ENCODE data around the gene GEMIN7.
"Not testable (repeated sequence)": the region's sequence is repeated elsewhere in the genome, so short reads cannot be mapped to it uniquely, and the experiment has no call there.

Gene GEMIN7

DNA sequence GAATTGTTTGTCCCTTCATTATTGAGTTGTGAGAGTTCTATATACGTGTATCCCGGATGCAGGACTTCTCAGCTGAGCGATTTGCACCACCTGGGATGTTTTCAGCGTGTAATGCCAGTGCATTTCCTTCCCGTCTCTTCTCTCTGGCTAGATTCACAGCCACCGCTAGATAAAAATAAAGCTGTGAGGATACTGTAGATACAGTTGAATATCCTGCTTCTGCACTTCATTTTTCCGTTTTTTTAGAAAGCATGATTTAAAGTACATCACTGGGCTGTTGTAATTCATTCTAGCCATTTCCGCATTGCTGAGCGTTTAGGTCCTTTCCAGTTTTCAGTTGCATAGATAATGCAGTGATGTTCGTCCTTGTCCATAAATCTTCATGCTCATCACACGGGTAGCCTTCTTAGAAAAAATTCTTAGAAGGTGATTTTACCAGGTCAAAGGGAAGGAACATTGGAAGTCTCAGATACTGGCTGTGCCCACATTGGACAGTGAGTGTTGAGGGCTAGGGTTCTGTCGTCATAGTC, 28.6 kb downstream of the GEMIN7 start:
- DNase-seq = no peak

DNA sequence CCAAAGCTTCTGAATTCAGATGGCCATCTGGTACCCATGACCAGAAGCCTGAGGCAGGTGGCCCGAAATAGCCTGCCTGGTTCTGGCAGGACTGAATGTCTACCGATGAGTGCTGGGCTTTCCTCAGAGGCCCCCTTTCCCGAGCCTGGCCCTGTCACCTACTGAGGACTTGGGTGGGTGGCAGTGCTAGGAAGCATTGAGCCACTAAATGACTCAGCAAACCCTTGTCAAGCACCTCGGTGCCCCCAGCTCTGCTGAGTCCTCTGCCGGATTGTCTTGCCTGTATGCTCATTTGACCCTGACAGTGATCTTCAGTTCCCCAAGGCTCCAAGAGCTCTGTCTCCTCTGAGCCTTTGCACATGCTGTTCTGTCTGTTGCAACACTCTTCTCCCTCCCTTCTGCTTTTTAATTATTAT, 31.8 kb downstream of the GEMIN7 start:
- DNase-seq = no peak

DNA sequence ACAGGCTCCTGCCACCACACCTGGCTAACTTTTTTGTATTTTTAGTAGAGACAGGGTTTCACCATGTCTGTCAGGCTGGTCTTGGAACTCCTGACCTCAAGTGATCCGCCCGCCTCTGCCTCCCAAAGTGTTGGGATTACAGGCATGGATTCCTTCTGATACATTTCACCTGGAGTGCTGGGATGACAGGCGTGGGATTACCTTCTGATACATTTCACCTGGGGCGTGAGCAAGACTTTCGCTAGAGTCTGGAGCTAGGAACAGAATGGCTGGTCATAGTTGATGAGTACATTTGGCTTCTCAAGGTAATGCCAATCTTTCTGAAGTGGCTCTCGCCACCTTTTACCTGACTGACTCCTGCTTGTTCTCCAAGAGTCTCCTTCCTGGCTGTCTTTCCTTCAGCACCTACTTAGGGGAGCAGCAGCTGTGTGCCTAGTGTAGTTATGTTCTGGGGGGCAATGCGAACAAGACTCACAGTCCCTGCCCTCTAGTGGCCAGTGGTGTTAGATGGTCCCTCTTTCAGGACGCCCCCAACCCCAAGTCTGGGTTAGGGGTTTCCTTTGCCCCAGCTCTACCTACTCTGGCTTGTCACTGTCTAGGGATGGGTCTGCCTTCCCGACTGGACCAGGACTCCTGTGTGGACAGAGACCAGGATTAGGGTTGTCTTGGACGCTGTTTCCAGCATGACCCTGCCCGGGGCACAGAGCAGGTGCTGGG, 33.2 kb downstream of the GEMIN7 start:
- no peak for DNase-seq

DNA sequence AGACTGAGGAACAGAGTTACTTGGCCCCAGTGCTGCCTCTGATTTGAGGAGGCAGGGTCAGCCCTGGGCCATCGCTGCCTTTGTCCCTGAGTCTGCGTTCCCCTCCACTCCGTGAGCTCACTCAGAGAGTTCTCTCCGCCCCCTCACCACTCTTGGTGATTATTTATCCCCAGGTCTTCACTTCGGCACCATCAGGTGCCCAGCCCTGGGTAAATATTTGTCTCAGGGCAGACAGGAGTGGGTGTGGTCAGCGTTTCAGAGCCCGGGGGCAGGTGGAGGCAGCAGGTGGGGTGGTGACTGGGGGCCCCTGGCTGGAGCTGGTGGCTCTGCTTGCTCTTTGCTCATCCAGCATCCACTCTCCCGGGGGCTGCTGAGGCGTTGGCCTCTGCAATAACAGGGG, 34.6 kb downstream of the GEMIN7 start:
- no peak for DNase-seq

DNA sequence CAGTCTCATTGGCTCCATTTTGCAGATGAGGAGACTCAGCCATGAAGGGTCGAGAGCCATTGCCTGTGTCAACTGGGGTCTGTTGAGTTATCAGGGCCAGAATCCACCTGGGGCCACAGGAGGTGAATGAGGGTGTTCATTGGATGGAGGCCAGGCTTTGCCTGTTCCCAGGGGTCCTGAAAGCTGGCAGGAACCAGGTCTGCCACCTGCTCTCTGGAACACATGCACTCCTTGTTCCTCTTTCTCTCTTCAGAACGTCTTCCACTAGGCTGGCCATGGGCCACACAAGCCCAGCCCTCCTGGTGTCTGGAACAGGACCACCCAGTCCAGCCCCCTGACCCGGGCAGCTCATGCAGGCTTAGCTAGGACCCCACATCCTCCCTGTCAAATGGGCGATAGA, 35.1 kb downstream of the GEMIN7 start:
- no peak for DNase-seq

DNA sequence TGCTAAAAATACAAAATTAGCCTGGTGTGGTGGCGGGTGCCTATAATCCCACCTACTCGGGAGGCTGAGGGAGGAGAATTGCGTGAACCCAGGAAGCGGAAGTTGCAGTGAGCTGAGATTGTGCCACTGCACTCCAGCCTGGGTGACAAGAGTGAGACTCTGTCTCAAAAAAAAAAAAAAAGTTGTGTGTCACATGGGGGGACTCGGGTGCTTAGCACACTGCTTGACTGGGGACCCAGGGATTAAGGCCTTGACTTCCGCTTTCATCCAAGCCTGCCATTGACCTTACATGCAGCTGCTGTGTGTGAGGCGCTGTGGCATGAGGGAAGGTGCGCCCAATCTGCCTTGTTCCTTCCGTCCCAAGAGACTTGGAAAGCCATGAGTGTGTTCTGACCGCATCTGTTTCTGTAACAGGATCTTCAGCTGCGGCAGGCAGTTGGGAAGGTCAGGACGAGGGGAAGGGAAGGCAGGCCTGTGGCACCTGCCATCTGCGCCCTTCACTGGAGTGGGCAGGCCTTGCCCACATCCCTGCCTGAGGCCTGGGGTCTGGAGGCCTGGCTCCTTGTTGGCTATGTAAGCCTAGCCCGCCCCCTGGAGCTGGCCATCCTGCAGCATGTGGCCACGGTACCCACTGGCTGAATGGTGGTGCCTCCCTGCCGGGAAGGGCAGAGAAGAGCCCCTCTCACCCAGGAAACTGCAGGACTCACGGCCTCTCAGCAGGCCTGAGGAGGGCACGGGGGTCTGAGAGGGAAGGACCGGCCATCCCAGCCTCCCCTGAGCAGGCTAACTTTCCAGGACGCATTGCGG, 37.0 kb downstream of the GEMIN7 start:
- DNase-seq = no peak

DNA sequence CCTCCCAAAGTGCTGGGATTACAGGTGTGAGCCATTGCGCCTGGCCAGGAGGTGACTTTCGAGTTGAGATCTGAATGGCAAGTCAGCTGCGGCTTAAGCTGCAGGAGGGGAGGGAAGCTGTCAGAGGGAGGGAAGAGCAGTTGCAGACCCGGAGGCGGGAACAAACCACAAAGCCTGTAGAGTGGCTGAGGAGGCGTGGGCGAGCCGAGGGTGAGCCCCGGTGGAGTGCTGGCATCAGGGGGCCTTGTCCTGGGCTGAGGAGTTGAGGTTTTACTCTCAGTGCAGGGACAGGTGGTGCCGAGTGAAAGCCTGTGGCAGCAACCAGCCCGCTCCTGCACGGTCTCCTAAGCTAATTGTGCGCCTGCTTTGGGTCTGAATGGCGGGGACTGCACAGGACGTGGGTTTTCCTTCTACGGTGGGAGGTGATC, 38.1 kb downstream of the GEMIN7 start:
- peak; percentile 15 for DNase-seq

DNA sequence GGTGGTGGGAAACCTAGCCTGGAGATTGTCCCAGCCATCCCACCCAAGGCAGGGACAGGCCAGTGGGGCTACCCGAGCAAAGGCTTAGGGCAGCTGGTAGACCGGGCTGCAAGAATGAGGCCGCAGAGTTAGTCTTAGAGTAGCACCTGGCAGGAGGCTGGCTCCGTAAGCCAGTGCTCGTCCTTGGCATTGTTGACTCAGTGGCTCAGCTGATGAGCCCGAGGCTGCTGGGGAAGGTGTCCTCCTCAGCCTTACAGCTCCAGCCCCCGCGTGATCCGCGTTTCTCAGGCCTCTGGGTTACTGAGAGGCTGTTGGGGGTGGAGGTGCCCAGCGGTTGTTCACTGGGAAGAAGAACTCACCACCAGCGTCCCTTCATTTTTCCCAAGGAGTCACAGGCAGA, 38.6 kb downstream of the GEMIN7 start:
- no peak for DNase-seq

DNA sequence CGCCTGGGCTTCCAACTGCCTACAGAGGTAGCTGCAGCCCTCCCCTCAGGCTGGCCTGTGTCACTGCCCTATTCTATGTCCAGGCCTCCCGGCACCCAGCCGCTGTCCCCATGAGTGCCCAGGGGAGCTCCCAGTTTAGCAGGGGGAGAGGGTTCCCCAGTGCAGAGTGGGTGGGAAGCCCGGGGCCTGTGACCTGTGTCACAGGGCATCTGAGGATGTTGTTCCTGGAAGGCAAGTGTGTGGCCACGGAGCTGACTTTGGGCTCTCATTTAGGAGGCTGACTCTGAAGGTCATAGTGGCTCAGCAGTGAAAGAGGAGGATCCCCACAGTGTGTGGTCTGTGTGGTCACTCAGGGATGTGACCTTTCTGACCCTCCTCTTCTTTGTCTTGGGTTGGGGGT, 39.0 kb downstream of the GEMIN7 start:
- no peak for DNase-seq

DNA sequence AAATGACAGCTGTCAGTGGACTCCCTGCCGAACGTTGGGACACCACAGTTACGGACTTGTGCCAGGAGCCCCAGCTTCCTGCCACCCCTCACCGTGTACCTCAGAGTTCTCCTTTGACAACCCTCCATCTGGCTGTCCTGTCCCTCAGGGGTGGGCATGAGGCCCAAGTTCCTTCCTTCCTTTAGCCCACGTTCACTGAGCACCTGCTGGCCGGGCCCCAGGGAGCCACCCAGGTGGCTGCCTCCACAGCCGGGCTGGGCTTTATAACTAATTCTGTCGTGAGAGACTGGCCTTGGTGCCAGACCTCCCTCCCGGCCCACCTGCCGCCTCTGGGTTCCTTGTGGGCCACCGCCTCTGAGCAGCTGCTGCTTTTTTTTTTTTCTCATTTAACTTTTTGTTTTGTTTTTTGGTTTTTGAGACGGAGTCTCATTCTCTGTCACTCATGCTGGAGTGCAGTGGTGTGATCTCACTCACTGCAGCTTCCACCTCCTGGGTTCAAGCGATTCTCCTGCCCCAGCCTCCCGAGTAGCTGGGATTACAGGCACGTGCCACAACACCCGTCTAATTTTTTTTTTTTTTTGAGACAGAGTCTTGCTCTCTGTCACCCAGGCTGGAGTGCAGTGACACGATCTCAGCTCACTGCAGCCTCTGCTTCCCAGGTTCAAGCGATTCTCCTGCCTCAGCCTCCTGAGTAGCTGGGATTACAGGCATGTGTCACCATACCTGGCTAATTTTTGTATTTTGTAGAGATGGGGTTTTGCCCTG, 39.7 kb downstream of the GEMIN7 start:
- DNase-seq = not testable (repeated sequence)

DNA sequence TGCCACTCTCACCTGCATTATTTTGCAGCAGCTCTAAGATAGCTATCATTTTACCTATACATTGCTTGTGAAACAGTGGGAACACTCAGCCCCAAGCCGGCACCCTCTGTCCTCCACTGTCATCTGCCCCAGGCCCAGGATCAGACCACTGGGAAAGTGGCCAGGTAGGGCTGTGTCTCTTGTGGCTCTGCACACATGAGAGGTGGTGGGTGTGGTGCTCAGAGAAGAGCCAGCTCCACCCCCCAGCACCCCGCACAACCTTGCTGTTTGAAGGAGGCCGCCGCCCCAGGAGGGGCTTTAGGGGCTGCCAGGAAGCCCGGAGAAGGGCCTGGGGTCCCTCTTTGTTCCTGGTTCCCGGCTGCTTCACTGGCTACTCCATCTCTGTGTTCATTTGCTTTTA, 40.5 kb downstream of the GEMIN7 start:
- DNase-seq = no peak

DNA sequence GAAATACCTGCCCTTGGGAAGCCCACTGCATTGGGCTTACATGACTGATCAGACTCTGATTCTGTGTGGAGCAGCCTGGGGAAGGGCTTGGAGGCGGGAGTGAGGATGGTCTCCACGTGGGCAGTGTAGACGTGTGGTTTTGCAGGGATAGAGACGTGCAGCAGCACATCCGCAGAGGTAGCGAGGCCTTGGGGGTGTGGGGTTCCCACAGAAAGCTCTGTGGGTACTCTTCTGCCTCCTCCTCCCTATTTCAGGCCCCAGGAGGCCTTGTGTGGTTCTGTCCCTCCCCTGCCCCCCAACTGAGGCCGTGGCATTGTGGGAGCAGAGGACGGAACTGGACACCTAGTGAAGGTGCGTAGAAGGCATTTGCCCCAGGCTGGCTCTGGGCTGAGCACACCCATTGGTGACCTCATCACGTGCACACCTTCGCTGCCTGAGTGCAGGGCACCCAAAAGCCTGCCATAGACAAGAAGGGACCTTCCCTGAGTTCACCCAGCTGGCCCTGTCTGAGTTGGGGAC, 42.8 kb downstream of the GEMIN7 start:
- DNase-seq = no peak

DNA sequence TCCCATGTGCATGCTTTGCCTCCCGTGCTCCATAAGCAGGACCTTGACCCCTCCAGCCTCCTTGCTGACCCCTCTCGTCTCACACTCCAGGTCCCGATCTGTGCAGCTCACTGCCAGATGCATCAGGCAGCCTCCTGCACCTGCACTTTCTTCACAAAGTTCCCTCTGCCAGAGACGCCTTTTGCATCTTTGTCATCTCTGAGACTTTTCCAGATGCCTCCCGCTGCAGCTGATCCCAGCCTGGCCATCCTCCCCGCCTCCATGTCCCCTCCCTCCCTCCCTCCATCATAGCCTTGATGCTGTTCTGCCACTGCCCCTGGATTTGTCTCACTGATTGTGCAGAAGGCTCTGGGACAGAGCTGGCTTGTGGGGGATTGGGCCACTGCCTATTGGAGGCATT, 43.8 kb downstream of the GEMIN7 start:
- no peak for DNase-seq

DNA sequence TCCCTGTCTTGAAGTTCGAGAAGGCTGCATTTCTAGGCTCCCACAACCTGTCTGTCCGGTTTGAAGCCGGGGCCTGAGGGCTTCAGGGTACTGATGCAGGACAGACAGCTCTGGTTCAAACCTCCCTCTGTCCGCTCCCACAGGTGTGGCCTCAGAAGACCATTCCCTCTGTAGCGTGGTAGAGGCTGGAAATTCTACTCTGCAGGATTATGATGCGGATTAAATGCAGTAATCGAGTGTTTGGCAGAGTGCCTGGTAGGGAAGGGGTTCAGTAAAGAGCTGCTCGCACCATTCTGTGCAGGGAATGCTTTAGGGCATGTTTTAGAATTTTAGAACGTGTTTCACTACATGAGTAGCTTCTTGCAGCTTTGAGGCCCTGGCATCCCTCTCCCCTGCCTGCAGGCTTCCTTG, 44.4 kb downstream of the GEMIN7 start:
- no peak for DNase-seq

DNA sequence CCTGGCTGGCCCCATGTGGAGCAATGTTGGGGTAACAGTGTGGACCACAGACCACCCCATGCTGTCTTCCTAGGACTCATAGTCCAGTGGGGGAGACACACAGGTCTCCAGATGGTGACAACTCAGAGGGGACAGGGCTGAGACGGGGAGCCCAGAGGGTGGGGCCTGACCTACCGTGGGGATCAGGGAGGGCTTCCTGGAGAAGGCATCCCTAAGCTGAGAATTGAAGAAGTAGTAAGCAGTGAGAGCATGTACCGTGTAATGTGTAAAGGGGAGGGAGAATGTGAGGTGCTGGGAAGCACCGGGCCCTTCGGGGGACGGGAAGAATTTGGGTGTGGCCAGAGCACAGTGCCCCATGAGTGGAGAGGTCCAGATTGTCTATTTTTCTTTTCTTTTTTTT, 45.0 kb downstream of the GEMIN7 start:
- no peak for DNase-seq

DNA sequence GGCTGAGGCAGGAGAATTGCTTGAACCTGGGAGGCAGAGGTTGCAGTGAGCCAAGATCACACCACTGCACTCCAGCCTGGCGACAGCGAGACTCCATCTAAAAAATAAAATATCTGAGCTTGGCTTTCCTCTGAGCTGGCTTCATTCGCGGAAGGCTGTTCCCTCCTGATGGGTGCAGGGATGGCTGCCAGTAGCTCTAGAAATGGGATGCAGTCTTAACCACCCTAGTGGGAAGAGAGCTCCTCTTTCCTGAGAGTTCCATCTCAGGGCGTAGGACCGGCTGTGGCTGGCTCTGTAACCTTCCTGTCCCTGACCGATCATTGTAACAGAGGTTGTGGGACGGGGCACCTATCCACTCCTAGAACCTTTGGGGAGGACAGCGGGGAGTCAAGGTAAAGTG, 46.3 kb downstream of the GEMIN7 start:
- no peak for DNase-seq

DNA sequence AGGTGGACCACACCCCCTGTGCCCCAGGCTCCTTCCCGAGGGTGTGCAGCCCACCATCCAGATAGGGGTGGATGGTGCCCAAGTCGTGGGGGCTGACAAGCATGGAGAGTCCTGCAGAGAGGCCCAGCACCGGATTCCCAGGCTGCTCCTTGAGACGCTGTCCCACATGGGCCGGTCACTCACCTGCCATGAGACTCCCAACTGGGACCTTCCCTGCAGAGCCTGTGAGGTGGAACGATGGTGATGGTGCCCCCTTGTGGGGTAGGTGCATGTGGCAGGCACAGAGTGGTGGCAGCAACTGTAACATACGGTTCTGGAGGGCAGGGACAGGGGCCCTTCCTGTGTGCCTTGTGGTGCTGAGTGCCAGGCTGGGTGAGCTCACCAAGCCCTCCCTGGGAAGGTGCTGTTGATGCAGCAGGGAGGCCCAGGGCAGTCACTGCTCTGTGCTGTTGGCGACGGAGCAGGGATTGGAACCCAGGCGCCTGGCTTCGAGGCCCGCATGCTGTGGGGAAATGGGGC, 47.0 kb downstream of the GEMIN7 start:
- peak; percentile 37 for DNase-seq

DNA sequence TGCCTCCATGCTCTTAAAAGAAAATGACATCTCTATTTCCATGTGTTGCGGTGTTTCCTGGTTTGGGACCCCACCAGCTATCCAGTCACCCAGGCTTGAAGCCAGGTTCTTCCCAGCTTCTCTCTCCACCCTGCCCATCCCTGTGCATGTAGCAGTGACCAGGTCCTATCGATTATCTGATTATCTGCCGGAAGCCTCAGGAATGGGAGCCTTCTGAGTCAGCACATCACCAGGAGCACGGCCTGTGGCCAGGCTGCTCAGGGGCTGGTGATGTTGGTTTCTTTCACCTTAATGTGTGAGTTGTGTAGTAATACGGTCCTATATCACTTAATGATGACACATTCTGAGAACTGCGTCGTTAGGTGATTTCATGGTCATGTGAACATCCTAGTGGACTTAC, 47.6 kb downstream of the GEMIN7 start:
- DNase-seq = no peak

DNA sequence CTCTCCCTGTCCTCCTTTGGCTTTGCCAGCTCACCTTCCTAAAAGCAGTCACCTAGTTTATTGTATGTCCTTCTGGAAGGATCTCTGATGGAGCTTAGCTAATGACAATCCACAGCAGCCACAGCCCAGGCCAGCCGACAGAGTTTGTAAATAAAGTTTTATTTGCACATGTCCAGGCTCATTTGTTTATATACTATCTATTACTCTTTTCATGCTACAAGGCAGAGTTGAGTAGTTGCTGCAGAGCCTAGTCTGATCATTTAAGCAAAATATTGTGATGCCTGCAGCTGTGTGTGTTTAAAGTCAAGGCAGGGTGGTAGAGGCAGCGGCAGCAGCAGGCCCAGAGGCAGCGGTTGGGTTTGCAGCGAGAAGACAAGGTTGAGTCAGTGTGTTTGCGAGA, 49.1 kb downstream of the GEMIN7 start:
- DNase-seq = no peak

DNA sequence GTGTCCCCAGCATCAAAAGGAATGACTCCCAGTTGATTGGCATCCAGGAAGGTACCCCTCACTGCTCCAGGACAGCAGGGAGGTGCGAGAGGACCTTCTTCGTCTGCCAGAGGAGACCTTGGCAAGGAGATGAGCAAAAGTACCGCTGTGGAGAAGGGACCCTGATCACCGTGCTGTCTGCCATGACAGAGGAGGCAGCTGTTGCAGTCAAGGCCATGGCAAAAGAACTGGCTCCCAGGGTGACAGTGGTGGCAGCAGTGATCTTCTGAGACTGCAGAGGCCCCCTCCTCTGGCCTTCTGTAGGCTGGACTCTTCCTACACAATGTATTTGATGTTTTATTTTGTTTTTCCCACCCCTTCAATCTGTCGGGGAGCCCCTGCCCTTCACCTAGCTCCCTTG, 49.7 kb downstream of the GEMIN7 start:
- no peak for DNase-seq

DNA sequence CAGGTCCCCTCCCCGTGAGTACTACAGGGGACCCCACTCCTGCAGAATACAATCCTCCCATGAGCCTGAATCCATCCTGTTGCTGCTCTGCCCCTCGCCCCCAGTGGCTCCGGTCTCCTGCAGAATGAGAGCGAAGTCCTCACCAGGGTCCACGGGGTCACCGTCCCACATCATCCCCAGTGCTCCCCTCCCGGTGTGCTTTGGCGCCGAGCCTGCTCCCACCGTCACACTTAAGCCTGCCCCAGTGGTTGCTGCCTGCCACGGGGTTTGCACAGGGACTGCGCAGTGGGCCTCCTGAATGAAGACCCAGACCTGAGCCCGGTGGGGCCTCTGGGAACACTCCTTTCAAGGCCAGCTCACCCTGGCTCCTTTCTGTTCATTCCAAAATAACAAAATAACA, 51.2 kb downstream of the GEMIN7 start:
- no peak for DNase-seq

DNA sequence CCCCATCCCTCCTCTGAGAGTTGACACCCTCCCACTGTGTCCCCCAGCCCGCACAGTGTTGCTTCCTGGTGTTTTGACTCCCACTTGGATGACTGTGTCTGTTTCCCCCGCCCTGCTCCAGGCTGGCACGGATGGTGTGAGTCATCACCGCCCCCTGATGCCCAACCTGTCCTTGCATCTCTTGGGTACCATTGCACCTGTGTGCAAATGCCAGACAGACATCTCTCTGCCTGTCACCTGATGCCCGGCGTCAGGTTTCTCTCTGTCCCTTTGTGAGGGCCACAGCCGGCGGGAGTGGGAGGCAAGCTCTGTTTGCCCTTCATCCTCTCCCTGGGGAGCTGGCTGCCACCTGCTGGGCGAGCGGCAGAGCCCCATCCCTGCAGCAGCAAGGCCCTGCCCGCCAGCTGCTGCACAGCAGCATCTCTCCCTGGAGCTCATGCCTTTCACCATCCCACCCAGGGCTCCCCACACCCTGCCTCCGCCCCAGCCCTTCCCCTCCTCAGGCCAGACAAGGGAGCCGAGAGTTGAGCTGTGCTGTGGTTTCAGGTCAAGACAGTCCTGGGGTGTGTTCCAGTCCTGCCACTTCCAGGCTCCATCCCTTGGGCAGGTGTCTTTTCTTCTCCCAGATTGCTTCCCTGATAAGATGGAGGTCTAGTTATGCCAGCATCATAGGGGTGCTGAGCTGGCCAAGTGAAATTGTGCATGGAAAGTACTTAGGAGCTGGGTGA, 52.0 kb downstream of the GEMIN7 start:
- DNase-seq = no peak
